ENCODE data around the gene CAMK4.

DNA sequence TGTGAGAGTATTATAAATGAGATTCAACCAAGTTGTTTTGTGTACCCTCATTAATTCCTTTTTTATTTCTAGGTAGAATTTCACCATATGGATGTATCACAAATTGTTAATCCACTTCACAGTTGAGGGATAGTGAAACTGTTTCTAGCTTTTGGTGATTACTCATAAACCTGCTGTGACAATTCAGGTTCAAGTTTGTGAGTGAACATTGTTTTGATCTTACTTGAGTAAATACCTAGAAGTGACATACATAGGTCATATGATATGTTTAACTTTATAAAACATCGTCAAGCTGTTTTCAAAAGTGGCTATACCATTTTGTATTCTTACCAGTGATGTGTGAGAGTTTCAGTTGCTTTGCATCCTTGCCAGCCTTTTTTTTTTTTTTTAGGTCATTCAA lies 112.9 kb downstream of the CAMK4 start:
- TF ChIP-seq, protein P1, sequence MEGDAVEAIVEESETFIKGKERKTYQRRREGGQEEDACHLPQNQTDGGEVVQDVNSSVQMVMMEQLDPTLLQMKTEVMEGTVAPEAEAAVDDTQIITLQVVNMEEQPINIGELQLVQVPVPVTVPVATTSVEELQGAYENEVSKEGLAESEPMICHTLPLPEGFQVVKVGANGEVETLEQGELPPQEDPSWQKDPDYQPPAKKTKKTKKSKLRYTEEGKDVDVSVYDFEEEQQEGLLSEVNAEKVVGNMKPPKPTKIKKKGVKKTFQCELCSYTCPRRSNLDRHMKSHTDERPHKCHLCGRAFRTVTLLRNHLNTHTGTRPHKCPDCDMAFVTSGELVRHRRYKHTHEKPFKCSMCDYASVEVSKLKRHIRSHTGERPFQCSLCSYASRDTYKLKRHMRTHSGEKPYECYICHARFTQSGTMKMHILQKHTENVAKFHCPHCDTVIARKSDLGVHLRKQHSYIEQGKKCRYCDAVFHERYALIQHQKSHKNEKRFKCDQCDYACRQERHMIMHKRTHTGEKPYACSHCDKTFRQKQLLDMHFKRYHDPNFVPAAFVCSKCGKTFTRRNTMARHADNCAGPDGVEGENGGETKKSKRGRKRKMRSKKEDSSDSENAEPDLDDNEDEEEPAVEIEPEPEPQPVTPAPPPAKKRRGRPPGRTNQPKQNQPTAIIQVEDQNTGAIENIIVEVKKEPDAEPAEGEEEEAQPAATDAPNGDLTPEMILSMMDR (IDR thresholded peaks at IDR 0.05; ENCODE audit: low read depth, low read length, poor library complexity, severe bottlenecking) = no peak
- no peak for TF ChIP-seq EZH2phosphoT487 (IDR thresholded peaks at IDR 0.05; ENCODE audit: borderline replicate concordance, low read length)
